T-helper 1 cell (primary cell): ENCODE results near the gene MAP6.
A peak's percentile ranks its signal among the peaks of the same experiment; 100 is the strongest.

ENCODE experiments used
- DNase-seq, 5 donors: peaks; one replicate each; pipeline ENCODE4 v3.0.0-alpha.2; 2012 to 2020

The MAP6 gene

DNA sequence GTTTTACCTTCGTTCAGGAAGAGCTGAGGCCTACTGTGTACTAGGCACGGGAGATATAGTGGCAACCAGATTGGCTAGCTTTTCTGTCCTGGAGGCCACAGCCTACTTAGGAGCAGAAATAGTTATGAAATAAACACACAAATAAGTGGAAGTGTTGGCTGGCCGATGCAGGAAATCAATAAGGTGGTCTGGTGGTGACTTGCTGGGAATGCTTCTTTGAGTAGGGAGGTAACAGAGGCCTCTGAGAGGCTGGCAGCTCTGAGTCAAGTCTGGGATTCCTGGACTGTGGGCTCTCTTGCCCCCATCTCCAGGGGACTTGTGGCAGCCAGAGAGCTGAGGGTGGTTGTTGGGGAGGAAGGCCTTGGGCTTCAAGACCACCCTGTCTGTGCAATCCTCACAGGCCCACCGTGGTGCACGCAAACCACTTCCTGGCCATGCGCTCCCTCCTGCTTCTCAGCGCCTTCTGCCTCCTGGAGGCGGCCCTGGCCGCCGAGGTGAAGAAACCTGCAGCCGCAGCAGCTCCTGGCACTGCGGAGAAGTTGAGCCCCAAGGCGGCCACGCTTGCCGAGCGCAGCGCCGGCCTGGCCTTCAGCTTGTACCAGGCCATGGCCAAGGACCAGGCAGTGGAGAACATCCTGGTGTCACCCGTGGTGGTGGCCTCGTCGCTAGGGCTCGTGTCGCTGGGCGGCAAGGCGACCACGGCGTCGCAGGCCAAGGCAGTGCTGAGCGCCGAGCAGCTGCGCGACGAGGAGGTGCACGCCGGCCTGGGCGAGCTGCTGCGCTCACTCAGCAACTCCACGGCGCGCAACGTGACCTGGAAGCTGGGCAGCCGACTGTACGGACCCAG lies 102.7 kb downstream of the MAP6 start:
- DNase-seq: no peak

DNA sequence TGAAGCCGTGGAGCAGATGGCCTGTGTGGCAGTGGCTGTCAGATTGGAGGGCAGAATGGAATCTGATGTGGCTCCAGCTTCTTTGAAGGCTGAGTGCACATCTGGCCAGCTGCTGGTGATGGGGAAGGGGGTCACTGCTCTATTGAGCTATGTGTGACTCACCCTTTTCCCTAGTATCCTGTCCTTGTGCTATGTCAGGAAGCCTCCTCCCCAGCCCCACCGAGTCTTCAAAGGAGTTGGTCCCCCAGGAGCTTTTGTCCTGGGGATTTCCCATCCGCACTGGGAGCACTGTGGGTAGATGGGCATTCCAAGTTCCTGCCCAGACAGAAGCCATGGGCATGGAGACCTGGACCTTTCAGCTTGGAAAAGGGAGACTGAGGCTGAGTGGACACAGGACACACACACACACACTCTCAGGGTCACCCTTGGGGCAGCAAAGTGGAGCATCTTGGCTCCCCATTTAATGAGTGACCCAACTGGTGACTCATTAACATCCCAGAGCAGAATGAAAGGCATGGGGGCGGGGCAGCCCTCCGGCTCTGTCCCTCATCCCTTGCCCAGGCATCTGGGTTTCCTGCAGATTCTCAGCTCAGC lies 103.5 kb downstream of the MAP6 start:
- no peak for DNase-seq

DNA sequence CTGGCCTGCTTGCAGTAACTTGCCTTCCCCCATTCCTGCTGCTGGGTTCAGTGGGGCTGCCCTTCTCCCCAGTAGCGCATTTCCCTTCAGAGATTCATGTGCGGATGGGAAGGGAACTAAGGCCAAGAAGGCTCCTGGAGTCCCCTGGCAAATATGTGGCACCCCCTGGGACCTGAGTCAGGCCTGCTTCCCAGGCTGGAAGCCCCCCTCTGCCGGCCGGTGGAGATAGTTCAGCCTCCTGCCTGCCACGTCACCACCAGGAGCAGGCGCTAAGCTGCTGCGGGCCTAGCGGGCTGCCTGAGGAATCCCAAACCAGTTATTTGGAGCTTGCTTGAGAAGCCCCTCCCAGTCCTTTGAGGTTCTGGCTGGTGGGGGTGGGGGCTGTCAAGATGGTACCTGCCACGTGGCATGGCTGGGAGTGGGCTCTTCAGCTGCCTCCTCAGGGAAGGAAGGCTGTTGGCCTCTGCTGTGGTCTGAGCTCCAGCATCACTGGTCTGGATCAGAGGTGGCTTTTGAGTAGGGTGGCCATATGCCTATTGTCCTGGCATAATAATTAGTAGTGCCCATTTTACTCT lies 104.8 kb downstream of the MAP6 start:
- no peak for DNase-seq

- no peak for DNase-seq
These were observed 105.3 kb downstream of the MAP6 start for GRCh38 chr11:75563501-75563977.

DNA sequence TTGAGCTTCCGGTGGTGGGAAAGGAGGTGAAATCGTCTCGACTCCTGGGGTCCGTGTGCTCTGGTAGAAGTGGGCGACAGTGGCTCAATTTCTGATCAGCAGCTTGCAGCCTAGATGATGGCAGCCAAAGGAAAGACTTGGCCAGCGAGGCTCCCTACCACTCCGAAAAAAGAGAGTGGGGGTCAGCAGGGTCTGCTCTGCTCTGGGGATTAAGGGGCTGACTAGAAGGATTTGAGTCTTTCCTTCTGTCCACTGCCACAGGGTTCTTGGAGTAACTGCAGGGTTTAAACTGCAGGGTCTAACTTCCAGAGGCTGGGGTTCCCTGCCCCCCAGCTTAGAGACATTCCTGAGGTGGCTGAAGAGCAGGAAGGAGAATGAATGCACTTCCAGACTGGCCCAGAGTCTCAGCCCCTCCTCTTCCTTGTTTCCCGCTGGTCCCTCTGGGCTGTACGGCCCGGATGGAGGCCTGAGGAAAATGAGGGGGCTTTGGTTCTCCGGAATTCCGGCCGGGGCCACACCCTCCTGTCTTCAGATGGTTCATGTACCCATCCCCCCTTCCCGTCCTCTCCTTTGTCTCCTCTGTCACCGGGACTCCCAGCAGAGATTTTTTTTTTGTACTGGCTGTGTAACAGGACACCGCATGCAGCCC lies 105.9 kb downstream of the MAP6 start:
- no peak for DNase-seq

- peak; percentile 29 to 75 (median 39) for DNase-seq
These were observed 106.6 kb downstream of the MAP6 start, which contains the start of gene SERPINH1 for GRCh38 chr11:75562048-75562835. TSS of gene SERPINH1 (plus strand) at chr11:75562253. CDS start at chr11:75566350, 4,097 bp downstream.

GRCh38 chr11:75561426-75562047 lies 107.3 kb downstream of the MAP6 start:
- no peak for DNase-seq

- DNase-seq: no peak
These were observed 108.2 kb downstream of the MAP6 start for GRCh38 chr11:75560644-75561043.

- no peak for DNase-seq
These were observed 109.6 kb downstream of the MAP6 start for GRCh38 chr11:75558939-75559843.

GRCh38 chr11:75557666-75558494 lies 111.0 kb downstream of the MAP6 start:
- DNase-seq: no peak

- no peak for DNase-seq
These were observed 112.6 kb downstream of the MAP6 start for GRCh38 chr11:75556275-75556674.

GRCh38 chr11:75555079-75555811 lies 113.6 kb downstream of the MAP6 start:
- DNase-seq: no peak

GRCh38 chr11:75554258-75555022 lies 114.4 kb downstream of the MAP6 start:
- DNase-seq: no peak

- no peak for DNase-seq
These were observed 115.0 kb downstream of the MAP6 start for GRCh38 chr11:75553889-75554257.

- no peak for DNase-seq
These were observed 115.7 kb downstream of the MAP6 start for GRCh38 chr11:75553182-75553581.

GRCh38 chr11:75549370-75549958 lies 119.4 kb downstream of the MAP6 start:
- DNase-seq: peak in 1 of 5 donors; percentile 38

GRCh38 chr11:75548595-75549272 lies 120.1 kb downstream of the MAP6 start:
- no peak for DNase-seq
